Fibroblast of skin of scalp (primary cell): ENCODE data around the gene SLC16A2.
"Not testable (repeated sequence)": the region's sequence is repeated elsewhere in the genome, so short reads cannot be mapped to it uniquely, and the experiment has no call there.

Experiments used
- DNase-seq: peaks from one replicate; pipeline ENCODE4 v3.0.0-alpha.2; 2013

SLC16A2 gene

DNA sequence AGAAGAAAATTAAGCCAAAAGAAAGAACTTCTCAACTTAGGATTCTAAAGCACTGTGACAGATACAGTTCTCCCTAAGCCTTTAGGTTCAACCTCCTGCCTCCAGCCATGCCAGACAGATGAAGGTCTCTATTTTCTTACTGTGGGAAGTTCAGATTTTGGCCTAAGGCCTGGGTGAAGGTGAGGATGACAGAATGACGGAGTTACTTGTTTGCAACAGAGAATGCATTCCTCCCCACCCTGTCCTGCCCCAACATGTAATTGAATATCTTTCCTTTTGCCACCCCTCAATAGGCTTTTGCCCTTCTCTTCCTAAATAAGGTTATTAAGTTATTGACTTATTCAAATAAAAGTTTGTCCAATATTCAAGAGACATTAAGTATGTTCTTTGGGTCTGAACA, 25.6 kb downstream of the SLC16A2 start:
- no peak for DNase-seq

GRCh38 chrX:74448669-74449068, 27.4 kb downstream of the SLC16A2 start:
- no peak for DNase-seq

GRCh38 chrX:74449322-74449936, 28.1 kb downstream of the SLC16A2 start:
- DNase-seq: peak; percentile 5

DNA sequence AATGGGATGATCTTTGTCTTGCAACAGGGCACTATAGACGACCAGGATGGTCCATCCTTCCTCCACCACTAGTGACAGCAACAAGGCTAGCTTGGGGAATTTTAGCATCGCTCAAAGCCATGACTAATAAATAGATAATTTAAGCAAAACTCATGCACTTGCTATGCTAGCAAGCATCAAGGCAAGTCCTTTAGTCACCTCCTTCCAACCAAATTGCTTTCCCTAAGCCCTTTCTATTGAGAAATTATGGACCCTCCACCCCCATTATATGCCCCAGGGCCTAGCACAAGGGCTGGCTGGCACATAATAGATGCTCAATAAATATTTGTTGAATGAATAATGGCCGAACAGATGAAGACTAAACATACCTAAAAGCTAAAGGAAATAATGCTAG, 28.6 kb downstream of the SLC16A2 start:
- peak; percentile 49 for DNase-seq

GRCh38 chrX:74450803-74451449, 29.6 kb downstream of the SLC16A2 start:
- peak; percentile 89 for DNase-seq

DNA sequence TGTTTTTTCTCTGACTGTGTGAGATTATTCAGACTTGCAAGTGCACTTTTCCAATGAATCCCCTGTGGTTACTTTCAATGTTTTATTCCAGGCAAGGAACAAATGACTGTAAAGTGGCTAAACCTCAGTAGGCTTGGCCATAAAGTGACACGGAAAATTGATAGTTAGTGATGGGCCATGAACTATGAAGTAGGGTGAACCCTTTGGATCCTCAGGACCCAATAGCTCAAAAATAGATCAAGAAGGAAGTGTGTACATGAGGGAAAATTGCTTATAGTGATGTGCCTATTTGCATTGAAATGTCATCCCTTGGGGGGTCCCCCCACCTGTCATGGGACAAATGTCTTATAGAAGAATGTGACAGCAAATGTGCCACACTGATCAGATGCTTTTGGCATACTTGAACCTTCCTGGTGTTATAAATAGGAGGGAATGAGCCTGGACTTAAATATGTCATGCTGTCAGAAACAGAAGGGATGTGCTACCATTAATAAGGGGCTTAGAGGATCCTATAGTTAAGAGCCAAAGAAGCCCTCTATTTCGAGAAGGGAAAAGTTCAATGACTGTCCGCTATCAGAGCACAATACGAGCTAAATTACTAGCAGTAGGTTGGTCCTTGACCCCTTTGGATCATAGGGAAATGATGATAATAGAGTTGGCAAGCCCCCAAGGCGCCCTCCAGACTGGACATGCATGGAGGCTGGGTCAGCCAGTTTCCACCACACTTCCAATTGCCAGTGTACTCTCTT, 30.3 kb downstream of the SLC16A2 start:
- no peak for DNase-seq

GRCh38 chrX:74452199-74452481, 30.8 kb downstream of the SLC16A2 start:
- no peak for DNase-seq

DNA sequence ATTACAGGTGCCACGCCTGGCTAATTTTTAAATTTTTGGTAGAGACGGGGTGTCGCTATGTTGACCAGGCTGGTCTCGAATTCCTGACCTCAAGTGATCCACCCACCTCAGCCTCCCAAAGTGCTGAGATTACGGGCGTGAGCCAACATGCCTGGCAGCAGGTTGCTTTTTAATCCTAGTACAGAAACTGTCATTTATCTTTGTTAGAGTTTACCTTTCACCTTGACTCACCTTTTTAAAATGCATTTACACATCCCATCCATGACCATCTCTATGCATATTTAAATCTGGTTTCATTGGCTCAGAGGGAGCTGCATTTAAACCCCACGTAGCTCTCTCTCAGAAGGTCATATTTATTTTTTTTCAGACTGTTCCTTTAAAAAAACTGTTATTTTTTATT, 31.9 kb downstream of the SLC16A2 start:
- no peak for DNase-seq

DNA sequence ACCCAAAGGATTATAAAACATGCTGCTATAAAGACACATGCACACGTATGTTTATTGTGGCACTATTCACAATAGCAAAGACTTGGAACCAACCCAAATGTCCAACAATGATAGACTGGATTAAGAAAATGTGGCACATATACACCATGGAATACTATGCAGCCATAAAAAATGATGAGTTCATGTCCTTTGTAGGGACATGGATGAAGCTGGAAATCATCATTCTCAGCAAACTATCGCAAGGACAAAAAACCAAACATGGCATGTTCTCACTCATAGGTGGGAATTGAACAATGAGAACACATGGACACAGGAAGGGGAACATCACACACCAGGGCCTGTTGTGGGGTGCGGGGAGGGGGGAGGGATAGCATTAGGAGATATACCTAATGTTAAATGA, 32.9 kb downstream of the SLC16A2 start:
- not testable (repeated sequence) for DNase-seq

DNA sequence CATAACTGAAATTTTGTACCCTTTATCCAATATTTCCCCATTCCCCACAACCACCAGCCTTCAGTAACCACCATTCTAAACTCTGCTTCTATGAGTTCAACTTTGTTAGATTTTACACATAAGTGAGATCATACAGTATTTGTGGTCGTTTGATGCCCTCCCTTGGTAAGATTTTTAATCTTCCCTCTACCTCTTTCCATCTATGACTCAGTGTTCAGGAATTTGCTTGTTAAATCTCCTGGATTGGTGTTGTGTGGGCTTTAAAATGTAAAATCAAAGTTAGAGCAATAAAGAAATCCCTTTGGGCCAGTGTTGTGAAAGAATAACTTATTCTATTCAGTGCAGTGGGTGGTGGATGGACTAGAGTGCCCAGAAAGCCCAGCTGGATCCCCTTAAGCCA, 37.4 kb downstream of the SLC16A2 start:
- peak; percentile 69 for DNase-seq

- DNase-seq: no peak
These were observed 40.1 kb downstream of the SLC16A2 start for GRCh38 chrX:74461384-74461783.

- DNase-seq: no peak
These were observed 43.4 kb downstream of the SLC16A2 start for GRCh38 chrX:74464722-74465121.

DNA sequence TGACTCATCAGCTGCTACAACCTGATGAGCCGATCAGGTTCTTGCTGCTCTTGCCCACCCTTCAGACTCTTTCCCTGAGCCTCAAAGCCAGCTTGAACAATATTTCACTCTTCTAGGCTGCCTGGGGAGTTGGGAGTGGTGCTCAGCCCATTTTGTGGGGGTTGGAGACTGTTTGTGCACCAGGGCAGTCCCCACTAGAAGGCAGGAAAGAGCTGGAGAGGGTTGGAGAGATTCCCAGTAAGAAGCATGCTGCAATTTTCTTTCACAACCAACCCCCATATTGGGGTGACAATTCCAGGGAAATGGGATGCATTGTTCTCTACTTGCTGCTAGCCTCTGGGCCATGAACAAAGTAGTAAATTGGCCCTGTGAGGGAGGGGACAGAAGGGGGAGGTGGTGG, 44.1 kb downstream of the SLC16A2 start:
- DNase-seq: peak; percentile 7

DNA sequence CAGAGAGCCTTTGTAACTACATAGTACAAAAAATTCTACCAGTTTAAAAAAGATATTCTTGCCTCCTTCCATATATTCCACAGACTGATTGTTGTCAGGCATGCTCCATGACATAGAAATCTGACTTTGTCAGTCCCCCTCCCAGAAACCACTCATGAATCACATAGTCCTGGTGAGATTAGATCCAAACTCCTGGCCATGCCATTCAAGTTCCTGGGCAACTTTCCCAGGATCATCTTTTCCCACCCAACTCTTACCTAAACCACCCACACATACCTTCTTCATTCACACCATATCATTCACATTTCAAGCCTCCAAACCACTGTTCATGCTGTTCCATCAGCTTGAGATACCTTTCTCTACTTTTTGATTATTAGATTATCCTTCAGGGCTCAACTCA, 46.4 kb downstream of the SLC16A2 start:
- DNase-seq: no peak

GRCh38 chrX:74473116-74473515, 51.8 kb downstream of the SLC16A2 start:
- DNase-seq: not testable (repeated sequence)

DNA sequence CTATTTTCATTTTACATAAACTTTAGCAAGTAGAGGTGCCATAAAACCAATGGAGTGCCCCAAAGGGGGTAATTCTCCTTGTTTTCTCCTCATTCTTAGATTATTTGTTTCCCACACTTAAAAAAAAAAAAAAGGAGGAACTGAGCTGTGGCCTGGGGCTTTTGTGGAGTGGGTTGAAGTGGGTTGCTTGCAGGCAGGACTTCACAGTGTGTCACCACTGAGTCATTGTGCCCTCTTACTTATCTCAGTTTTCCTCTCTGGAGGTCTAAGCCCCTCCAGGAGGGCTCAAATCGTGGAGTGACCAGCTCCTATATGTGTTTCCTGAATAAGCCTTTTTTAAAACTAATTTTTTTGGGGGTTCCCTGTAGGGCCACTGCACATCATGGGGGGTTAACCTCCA, 69.0 kb downstream of the SLC16A2 start:
- DNase-seq: no peak

GRCh38 chrX:74492720-74493201, 71.5 kb downstream of the SLC16A2 start:
- DNase-seq: no peak

DNA sequence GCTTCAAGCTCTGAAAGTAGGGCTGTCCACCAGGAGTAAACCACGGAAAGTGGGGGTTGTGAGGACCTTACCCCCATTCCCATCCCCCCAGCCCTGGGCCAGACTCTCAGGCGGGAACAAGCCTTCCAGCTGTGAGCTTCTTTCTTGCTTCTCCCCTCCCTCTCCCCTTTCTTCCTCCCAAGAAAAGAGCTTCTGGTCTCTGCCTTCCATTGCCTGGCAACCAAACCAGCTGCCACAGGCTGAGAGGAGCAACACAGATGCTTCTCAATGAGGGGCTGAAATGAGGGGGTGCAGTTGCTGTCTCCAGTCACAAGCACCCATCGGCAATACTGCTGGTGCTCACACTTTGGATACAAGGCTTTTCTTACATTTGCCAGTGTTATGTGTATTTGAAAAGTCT, 72.5 kb downstream of the SLC16A2 start:
- no peak for DNase-seq

- DNase-seq: no peak
These were observed 77.6 kb downstream of the SLC16A2 start for GRCh38 chrX:74498924-74499323.

DNA sequence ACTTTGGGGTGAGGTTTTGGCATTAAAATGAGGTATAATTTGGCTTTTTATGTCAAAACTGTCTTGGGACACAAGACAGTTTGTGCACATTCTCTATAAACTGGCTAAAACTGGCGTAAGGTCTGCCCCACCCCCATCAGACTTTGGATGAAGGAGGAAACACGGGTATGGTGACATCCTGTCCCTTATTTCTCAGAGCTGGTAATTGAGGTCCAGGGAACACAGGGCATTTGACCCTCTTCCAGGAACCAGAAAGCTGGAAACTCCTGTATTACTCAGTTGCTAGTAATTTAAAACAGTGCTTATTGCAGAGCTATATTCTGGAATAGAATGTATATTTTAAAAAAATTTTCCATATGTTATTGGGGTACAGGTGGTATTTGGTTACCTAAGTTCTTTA, 78.8 kb downstream of the SLC16A2 start:
- DNase-seq: no peak

- no peak for DNase-seq
These were observed 79.3 kb downstream of the SLC16A2 start for GRCh38 chrX:74500555-74500954.

DNA sequence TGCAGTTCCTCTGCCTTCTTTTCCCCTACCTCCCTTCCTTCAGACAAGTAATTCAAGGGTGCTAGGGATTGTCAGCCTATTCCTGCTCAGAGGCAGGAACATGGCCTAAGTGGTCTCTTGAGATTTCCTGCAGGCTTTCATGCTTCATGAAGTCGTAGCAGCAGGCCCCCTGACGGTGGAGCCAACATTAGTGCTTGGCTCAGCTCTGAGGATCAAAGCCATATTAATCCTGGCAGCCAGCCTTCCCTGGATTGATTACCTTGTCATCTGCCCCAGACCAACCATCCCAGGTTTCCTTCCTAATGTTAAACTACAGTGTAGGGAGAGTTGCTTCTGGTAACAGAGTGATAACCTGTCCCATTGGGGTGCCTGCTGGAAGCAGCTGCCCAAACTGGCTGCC, 84.1 kb downstream of the SLC16A2 start:
- DNase-seq: no peak

DNA sequence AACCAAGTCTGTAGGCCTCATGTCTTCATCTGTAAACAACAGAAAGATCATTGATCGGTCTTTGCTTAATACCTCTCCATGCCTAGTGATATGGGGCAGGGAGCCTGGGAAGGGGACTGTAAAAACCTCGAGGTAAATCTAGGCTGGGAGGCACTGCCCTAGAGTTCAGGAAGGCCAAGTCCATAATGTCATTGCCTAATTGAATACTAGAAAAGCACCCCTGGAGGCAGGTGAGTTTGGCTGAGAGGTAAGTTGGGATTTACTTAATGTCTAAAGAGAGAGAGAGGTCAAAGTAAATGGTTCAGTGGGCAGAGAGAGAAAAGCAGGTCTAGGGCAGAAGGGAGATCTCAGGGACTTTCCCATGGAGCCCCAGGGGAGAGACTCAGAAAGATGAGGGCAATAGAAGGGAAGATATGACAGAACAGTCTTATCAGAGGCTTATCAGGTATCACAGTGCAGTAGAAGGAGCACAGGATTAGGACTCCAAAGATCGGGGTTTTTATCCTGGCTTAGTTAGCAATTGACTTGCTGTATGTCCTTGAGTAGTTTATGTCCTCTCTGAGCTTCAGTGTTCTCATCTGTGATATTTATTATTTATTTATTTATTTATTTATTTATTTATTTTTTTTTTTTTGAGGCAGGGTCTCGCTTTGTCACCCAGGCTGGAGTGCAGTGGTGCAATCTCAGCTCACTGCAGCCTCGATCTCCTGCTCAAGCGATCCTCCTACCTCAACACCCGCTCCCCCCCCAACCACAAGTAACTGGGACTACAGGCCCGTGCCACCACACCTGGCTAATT, 85.2 kb downstream of the SLC16A2 start:
- no peak for DNase-seq
